Measurements from ENCODE around the gene TGM5. TPM values are rescaled to one million over a fixed set of nuclear protein-coding genes. Genes with fewer than 3 reads are reported as not detected.

Gene TGM5
- total and polyA plus RNA-seq, 2 donors from 2014 or later = not detected

DNA sequence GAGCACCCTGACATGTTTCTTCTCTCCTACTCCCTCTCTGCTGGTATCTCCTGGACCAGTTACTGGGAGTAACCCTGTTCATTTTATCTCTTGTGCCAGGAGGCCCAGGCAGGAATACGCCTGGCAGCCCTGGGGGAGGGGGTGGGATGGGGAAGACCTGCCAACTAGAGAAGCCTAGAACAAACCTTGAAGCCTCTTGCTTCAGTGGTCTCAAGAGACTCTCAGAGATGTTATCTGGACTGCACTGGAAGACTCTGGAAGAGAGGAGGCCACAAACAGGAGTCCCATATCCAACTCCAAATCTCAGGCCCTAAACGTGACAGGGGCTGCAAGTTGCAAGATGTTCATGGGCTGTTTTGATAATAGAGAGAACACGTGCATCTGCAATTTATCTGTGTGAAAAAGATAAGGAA is 45.7 kb downstream of the TGM5 start, which contains the start of gene EPB42:
TSS of gene EPB42 (minus strand) at position 28 of the 413 bp plus-strand sequence. CDS start 193 bp downstream, outside the sequence.
- Histone ChIP-seq H3K4me1 (ENCODE audit: control insufficient read depth in 2 of 3, insufficient read depth in 2 of 3, low read depth in 1 of 3, low read length in 3 of 3) (no peaks in the 10 kb centered on the region), H3K9ac (ENCODE audit: low read length in 3 of 3) (no peak within 1 kb of the TSS), H3K27ac (ENCODE audit: low read depth in 2 of 2, low read length in 2 of 2) (no peak within 1 kb of the TSS), H3K4me3 (ENCODE audit: low read length in 3 of 3) (no peak within 1 kb of the TSS), H3K9me3 (ENCODE audit: control insufficient read depth in 2 of 3, insufficient read depth in 1 of 3, low read length in 3 of 3) (no peaks in the 10 kb centered on the region), H3K27me3 (ENCODE audit: control insufficient read depth, insufficient read depth, low read length) (no peaks in the 10 kb centered on the region), H3K36me3 (ENCODE audit: control insufficient read depth in 2 of 3, insufficient read depth in 3 of 3, low read length in 3 of 3) (no peaks in the 10 kb centered on the region)
- TF ChIP-seq, protein P1, sequence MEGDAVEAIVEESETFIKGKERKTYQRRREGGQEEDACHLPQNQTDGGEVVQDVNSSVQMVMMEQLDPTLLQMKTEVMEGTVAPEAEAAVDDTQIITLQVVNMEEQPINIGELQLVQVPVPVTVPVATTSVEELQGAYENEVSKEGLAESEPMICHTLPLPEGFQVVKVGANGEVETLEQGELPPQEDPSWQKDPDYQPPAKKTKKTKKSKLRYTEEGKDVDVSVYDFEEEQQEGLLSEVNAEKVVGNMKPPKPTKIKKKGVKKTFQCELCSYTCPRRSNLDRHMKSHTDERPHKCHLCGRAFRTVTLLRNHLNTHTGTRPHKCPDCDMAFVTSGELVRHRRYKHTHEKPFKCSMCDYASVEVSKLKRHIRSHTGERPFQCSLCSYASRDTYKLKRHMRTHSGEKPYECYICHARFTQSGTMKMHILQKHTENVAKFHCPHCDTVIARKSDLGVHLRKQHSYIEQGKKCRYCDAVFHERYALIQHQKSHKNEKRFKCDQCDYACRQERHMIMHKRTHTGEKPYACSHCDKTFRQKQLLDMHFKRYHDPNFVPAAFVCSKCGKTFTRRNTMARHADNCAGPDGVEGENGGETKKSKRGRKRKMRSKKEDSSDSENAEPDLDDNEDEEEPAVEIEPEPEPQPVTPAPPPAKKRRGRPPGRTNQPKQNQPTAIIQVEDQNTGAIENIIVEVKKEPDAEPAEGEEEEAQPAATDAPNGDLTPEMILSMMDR (IDR thresholded peaks at IDR 0.05; ENCODE audit: borderline replicate concordance, extremely low read depth, insufficient read depth) = no peak
- FAIRE-seq (no peak), DNase-seq (no peak)
- intact Hi-C loops (cut with DNase I) = loop anchor here (10.0 kb wide), 1 partner anchor 64 kb away; no protein-coding TSS in a partner anchor

DNA sequence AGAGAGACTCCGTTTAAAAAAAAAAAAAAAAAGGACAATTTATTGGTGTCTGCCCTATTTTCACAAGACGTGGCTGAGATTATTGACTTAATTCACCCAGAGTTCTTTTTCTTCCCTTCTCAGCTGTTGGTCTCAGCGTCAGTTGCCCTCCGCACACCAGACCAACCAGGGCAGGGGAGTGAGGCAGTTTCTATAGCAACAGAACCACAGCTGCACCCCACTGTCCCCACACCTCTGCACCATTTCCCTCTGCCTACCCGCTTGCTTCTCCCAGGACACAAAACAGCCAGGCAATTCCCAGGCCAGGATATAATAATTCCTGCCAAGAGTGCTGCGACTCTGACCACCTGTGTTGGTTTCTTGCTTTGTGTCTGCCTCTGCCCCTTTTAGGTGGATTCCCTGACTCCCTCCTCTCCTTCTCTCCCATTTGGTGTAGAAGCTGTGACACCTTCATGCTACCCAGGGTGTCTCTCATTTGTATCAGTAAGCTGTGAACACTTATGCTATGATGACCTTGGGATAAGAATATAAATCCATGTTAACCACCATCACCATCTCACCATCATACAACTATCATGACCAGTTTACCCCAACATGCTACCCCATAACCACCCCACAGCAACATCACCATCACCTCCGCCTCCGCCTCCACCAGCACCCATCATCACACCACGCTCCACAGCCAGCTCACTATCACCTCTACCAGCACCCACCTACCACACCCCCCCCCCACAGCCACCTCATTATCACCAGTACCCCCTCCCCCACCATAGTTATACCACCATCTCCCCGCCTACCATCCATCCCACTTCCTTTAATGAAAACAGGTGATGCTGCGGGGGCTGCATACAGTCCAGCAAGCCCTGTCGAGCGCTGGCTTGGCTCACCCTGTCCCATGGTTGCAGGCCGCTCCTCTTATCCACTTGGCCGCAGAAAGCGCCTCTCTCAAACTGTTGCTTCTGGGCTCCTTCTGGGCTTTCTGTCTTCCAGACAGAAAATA is 46.5 kb downstream of the TGM5 start:
- intact Hi-C loops (cut with DNase I) = loop anchor here (10.0 kb wide), 1 partner anchor 65 kb away; no protein-coding TSS in a partner anchor

DNA sequence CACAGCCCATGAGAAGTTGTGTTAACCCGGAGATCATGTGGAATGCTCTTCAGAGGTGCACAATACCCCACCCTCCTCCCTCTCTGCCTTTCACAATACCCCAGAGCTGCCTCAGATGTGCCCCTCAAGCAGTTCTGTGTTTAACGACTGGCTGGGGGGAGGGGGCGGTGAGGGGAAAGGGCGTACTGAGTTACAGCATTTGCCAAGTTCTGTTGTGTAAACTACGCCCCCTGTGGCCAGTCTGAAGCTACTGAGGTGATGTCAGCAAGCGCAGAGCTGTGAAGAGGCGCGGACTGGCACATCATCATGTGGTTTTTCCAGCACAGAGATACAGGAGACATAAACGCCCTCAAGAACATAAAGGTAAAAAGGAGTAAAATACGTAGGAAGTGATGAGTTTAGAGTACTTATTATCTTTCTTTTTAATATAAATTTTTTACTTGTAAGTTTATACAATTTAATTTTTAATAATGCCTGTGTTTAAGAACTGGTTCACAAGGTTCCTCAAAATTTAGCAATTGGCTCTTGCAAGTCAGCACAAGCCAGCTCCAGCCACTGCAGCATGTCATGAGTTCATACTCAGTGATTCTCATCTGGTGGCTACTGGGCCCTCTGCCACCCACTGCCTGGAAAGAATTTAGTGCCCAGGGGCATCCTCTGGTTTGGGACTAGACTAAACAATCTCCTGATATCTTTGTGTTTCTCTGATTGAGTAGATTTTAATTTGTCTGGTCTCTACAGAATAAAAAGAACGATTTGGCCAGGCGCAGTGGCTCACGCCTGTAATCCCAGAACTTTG is 47.6 kb downstream of the TGM5 start:
- Histone ChIP-seq H3K27me3 (ENCODE audit: control insufficient read depth, insufficient read depth, low read length) (no peaks in the 10 kb centered on the region), H3K9ac (ENCODE audit: low read length in 3 of 3) (no peak overlapping the region), H3K4me3 (ENCODE audit: low read length in 3 of 3) (no peak overlapping the region), H3K9me3 (ENCODE audit: control insufficient read depth in 2 of 3, insufficient read depth in 1 of 3, low read length in 3 of 3) (no peaks in the 10 kb centered on the region), H3K4me1 (ENCODE audit: control insufficient read depth in 2 of 3, insufficient read depth in 2 of 3, low read depth in 1 of 3, low read length in 3 of 3) (no peaks in the 10 kb centered on the region), H3K36me3 (ENCODE audit: control insufficient read depth in 2 of 3, insufficient read depth in 3 of 3, low read length in 3 of 3) (no peaks in the 10 kb centered on the region), H3K27ac (ENCODE audit: low read depth in 2 of 2, low read length in 2 of 2) (no peak overlapping the region)
- TF ChIP-seq, protein P1 (IDR thresholded peaks at IDR 0.05; ENCODE audit: borderline replicate concordance, extremely low read depth, insufficient read depth) = no peak
- DNase-seq (peak in 4 of 5 donors; percentile 41 to 59 (median 50)), FAIRE-seq (no peak)
- intact Hi-C loops (cut with DNase I) = no loop called here

More for the DNA sequence above, 46.5 kb downstream of the TGM5 start:
- no peaks in the 10 kb centered on the region for H3K36me3 ChIP-seq (ENCODE audit: control insufficient read depth in 2 of 3, insufficient read depth in 3 of 3, low read length in 3 of 3)
- no peak for DNase-seq
- FAIRE-seq = no peak
- no peaks in the 10 kb centered on the region for H3K9me3 ChIP-seq (ENCODE audit: control insufficient read depth in 2 of 3, insufficient read depth in 1 of 3, low read length in 3 of 3)
- H3K4me1 ChIP-seq (ENCODE audit: control insufficient read depth in 2 of 3, insufficient read depth in 2 of 3, low read depth in 1 of 3, low read length in 3 of 3) = no peaks in the 10 kb centered on the region
- no peak overlapping the region for H3K4me3 ChIP-seq (ENCODE audit: low read length in 3 of 3)
- H3K27ac ChIP-seq (ENCODE audit: low read depth in 2 of 2, low read length in 2 of 2) = no peak overlapping the region
- TF ChIP-seq, protein P1 (IDR thresholded peaks at IDR 0.05; ENCODE audit: borderline replicate concordance, extremely low read depth, insufficient read depth) = no peak
- H3K9ac ChIP-seq (ENCODE audit: low read length in 3 of 3) = no peak overlapping the region
- H3K27me3 ChIP-seq (ENCODE audit: control insufficient read depth, insufficient read depth, low read length) = no peaks in the 10 kb centered on the region

Data from kidney (tissue), 14 donors.